Measurements from ENCODE around the gene NCAM2.

NCAM2 gene

DNA sequence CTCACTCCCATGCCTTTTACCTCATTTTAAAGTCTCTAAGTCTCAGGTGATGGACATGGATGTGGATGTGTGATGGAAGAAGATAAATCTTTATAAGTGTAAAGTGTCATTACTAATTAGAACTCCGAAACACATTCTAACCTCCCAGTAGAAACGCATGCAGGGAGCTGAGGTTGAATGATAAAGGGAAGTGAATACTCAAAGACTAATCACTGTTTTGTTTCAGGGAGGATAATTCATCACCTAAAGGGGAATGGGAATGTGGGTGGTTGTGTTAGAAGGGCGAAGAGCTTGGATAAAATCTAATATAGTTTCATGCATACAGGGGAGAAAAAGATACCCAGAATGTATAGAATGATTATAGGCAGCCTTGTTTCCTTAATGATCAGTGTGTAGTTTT lies 12.5 kb downstream of the NCAM2 start:
- TF ChIP-seq, protein P1, sequence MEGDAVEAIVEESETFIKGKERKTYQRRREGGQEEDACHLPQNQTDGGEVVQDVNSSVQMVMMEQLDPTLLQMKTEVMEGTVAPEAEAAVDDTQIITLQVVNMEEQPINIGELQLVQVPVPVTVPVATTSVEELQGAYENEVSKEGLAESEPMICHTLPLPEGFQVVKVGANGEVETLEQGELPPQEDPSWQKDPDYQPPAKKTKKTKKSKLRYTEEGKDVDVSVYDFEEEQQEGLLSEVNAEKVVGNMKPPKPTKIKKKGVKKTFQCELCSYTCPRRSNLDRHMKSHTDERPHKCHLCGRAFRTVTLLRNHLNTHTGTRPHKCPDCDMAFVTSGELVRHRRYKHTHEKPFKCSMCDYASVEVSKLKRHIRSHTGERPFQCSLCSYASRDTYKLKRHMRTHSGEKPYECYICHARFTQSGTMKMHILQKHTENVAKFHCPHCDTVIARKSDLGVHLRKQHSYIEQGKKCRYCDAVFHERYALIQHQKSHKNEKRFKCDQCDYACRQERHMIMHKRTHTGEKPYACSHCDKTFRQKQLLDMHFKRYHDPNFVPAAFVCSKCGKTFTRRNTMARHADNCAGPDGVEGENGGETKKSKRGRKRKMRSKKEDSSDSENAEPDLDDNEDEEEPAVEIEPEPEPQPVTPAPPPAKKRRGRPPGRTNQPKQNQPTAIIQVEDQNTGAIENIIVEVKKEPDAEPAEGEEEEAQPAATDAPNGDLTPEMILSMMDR (IDR thresholded peaks at IDR 0.05; ENCODE audit: low read length): no peak
- no peak for TF ChIP-seq EZH2 (IDR thresholded peaks at IDR 0.05; ENCODE audit: borderline replicate concordance, low read length)

GRCh38 chr21:21018821-21019220 lies 20.6 kb downstream of the NCAM2 start:
- H3K9me3 ChIP-seq (ENCODE audit: low read length): no peaks in the 10 kb centered on the region
- no peaks in the 10 kb centered on the region for H3F3A ChIP-seq (ENCODE audit: insufficient read depth, low read length)
- H3K27me3 ChIP-seq (ENCODE audit: insufficient read depth, low read length): no peaks in the 10 kb centered on the region
- no peaks in the 10 kb centered on the region for H3K79me2 ChIP-seq (ENCODE audit: insufficient read depth, low read length)
- H3K4me1 ChIP-seq (ENCODE audit: insufficient read depth, low read length, severe bottlenecking): no peaks in the 10 kb centered on the region
- H3K9ac ChIP-seq (ENCODE audit: low read length): no peak overlapping the region
- H3K4me3 ChIP-seq (ENCODE audit: low read depth, low read length, poor library complexity, severe bottlenecking): no peak overlapping the region
- TF ChIP-seq EZH2 (IDR thresholded peaks at IDR 0.05; ENCODE audit: borderline replicate concordance, low read length): no peak
- TF ChIP-seq, protein P1 (IDR thresholded peaks at IDR 0.05; ENCODE audit: low read length): no peak
- H3K27ac ChIP-seq (ENCODE audit: low read depth, low read length, poor library complexity, severe bottlenecking): no peak overlapping the region
- H3K36me3 ChIP-seq (ENCODE audit: insufficient read depth, low read length): no peaks in the 10 kb centered on the region
- H2AFZ ChIP-seq (ENCODE audit: low read length): no peak overlapping the region
- H4K20me1 ChIP-seq (ENCODE audit: insufficient read depth, low read length): no peaks in the 10 kb centered on the region
- no peaks in the 10 kb centered on the region for H3K9me2 ChIP-seq (ENCODE audit: low read depth, low read length)
- H3K4me2 ChIP-seq (ENCODE audit: low read length): no peak overlapping the region

More for the DNA sequence above, 12.5 kb downstream of the NCAM2 start:
- Histone ChIP-seq H3K36me3 (ENCODE audit: insufficient read depth, low read length) (no peaks in the 10 kb centered on the region), H3K9me3 (ENCODE audit: low read length) (no peaks in the 10 kb centered on the region), H4K20me1 (ENCODE audit: insufficient read depth, low read length) (no peaks in the 10 kb centered on the region), H3K27me3 (ENCODE audit: insufficient read depth, low read length) (no peaks in the 10 kb centered on the region), H3K9me2 (ENCODE audit: low read depth, low read length) (no peaks in the 10 kb centered on the region), H3K4me3 (ENCODE audit: low read depth, low read length, poor library complexity, severe bottlenecking) (no peak overlapping the region), H3K4me1 (ENCODE audit: insufficient read depth, low read length, severe bottlenecking) (no peaks in the 10 kb centered on the region), H3F3A (ENCODE audit: insufficient read depth, low read length) (no peaks in the 10 kb centered on the region), H3K4me2 (ENCODE audit: low read length) (no peak overlapping the region), H3K27ac (ENCODE audit: low read depth, low read length, poor library complexity, severe bottlenecking) (no peak overlapping the region), H3K79me2 (ENCODE audit: insufficient read depth, low read length) (no peaks in the 10 kb centered on the region), H3K9ac (ENCODE audit: low read length) (no peak overlapping the region), H2AFZ (ENCODE audit: low read length) (no peak overlapping the region)

DNA sequence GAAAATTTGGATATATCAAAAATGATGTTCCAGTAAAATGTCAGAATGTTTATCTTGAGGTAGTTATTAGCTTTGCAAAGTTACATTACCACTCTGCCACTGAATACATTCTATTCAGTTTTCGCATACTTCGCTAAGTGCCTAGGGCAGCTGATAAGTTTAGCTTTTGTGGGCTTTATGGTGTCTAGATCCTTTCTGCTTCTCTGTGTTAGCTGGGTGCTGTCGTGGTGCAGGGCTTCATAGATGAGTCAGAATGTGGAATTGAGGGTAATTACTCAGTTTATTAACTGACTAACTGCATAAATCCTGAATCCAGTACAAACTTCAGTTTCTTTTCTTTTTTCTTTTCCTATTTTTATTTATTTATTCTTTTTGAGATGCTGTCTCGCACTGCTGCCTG lies 21.5 kb downstream of the NCAM2 start:
- Histone ChIP-seq H3K27me3 (ENCODE audit: insufficient read depth, low read length) (no peaks in the 10 kb centered on the region), H2AFZ (ENCODE audit: low read length) (no peak overlapping the region), H3K4me1 (ENCODE audit: insufficient read depth, low read length, severe bottlenecking) (no peaks in the 10 kb centered on the region), H3K36me3 (ENCODE audit: insufficient read depth, low read length) (no peaks in the 10 kb centered on the region), H3K9me3 (ENCODE audit: low read length) (no peaks in the 10 kb centered on the region), H3F3A (ENCODE audit: insufficient read depth, low read length) (no peaks in the 10 kb centered on the region), H3K9ac (ENCODE audit: low read length) (no peak overlapping the region), H3K79me2 (ENCODE audit: insufficient read depth, low read length) (no peaks in the 10 kb centered on the region), H3K4me3 (ENCODE audit: low read depth, low read length, poor library complexity, severe bottlenecking) (no peak overlapping the region), H3K9me2 (ENCODE audit: low read depth, low read length) (no peaks in the 10 kb centered on the region), H3K27ac (ENCODE audit: low read depth, low read length, poor library complexity, severe bottlenecking) (no peak overlapping the region), H3K4me2 (ENCODE audit: low read length) (no peak overlapping the region), H4K20me1 (ENCODE audit: insufficient read depth, low read length) (no peaks in the 10 kb centered on the region)
- no peak for TF ChIP-seq EZH2 (IDR thresholded peaks at IDR 0.05; ENCODE audit: borderline replicate concordance, low read length)
- TF ChIP-seq, protein P1 (IDR thresholded peaks at IDR 0.05; ENCODE audit: low read length): no peak

Data from OCI-LY1 (cell line).